Urothelium cell line (cell line): ENCODE data around the gene CYTH3.

Experiments used
- DNase-seq: peaks from one replicate; pipeline ENCODE4 v3.0.0; 2011; ENCODE audit warnings: low spot score, mixed read lengths
- FAIRE-seq: peaks from 2 replicates; lab custom pipeline; 2011; peaks lifted over from hg19 to GRCh38; lab: Jason Lieb, UNC

The CYTH3 gene

GRCh38 chr7:6123843-6124242, 148.6 kb downstream of the CYTH3 start:
- FAIRE-seq (no peak), DNase-seq (no peak)

- peak; percentile 52 for FAIRE-seq
- DNase-seq, result no peak
Measured at GRCh38 chr7:6121141-6121540, 151.3 kb downstream of the CYTH3 start.

GRCh38 chr7:6117533-6117932, 154.9 kb downstream of the CYTH3 start:
- DNase-seq (no peak), FAIRE-seq (no peak)

GRCh38 chr7:6116211-6116610, 156.2 kb downstream of the CYTH3 start:
- no peak for FAIRE-seq
- DNase-seq, result no peak
